GM12892 (cell line): ENCODE results near the gene ANKRD44.

Experiments used
- POLR2A ChIP-seq: IDR thresholded peaks from 2 replicates; pipeline ENCODE4 v1.6.1; 2011; ENCODE audit warnings: low read depth, low read length, control low read depth
- TAF1 ChIP-seq: IDR thresholded peaks from 2 replicates; pipeline ENCODE4 v1.6.1; 2011; ENCODE audit warnings: low read depth, mild to moderate bottlenecking, control low read depth, low read length, borderline replicate concordance

- no peak for TF ChIP-seq TAF1
- TF ChIP-seq POLR2A: no peak
Observed at GRCh38 chr2:196967775-196968174, 342.8 kb downstream of the ANKRD44 start.
